BE2C (cell line): ENCODE measurements around the gene MGAT4A.

ENCODE experiments used
- DNase-seq: peaks from one replicate; pipeline ENCODE4 v3.0.0-alpha.2; 2020
- H3K27me3 ChIP-seq: fragments of 250-450 bp; sonication (Bioruptor Pico); 2 replicates; pipeline ENCODE4 v1.5.1; 2020; ENCODE audit warnings: mild to moderate bottlenecking
- H3K36me3 ChIP-seq: fragments of 250-450 bp; sonication (Bioruptor Pico); 2 replicates; pipeline ENCODE4 v1.5.1; 2020; ENCODE audit warnings: mild to moderate bottlenecking
- H3K4me1 ChIP-seq: fragments of 250-450 bp; sonication (Bioruptor Pico); 2 replicates; pipeline ENCODE4 v1.5.1; 2020
- H3K4me3 ChIP-seq: 2 replicates; pipeline ENCODE4 v1.5.1; 2011; ENCODE audit warnings: low read depth, low read length
- H3K9me3 ChIP-seq: fragments of 250-450 bp; sonication (Bioruptor Pico); 2 replicates; pipeline ENCODE4 v1.5.1; 2020
- TF ChIP-seq, protein P1 (sequence below): IDR thresholded peaks from 2 replicates; pipeline ENCODE4 v1.5.1; 2012; ENCODE audit warnings: mild to moderate bottlenecking, low read depth, low read length

The MGAT4A gene

DNA sequence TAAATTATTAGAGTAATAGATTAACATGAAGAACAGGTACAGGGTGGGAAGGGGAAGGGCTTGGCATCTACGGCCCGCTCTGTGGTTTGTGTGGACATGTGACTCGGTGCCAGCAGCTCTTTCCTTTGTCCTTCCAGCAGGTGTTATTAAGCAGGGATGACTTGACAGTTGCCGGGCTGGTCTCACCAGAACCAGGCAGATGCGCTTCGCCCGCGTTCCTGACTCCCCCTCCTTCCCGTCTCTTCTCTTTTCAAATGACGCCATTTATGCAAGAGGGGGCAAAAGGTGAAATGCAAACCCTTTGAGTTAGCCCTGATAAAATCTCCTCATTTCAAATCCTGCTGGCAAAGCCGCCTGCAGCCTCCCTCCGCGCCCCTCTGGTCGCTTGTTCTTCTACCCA, 38.9 kb upstream of the MGAT4A start:
- H3K4me1 ChIP-seq: no peaks in the 10 kb centered on the region
- no peak overlapping the region for H3K4me3 ChIP-seq
- no peaks in the 10 kb centered on the region for H3K27me3 ChIP-seq
- no peaks in the 10 kb centered on the region for H3K36me3 ChIP-seq
- DNase-seq: no peak
- H3K9me3 ChIP-seq: no peaks in the 10 kb centered on the region
- TF ChIP-seq, protein P1, sequence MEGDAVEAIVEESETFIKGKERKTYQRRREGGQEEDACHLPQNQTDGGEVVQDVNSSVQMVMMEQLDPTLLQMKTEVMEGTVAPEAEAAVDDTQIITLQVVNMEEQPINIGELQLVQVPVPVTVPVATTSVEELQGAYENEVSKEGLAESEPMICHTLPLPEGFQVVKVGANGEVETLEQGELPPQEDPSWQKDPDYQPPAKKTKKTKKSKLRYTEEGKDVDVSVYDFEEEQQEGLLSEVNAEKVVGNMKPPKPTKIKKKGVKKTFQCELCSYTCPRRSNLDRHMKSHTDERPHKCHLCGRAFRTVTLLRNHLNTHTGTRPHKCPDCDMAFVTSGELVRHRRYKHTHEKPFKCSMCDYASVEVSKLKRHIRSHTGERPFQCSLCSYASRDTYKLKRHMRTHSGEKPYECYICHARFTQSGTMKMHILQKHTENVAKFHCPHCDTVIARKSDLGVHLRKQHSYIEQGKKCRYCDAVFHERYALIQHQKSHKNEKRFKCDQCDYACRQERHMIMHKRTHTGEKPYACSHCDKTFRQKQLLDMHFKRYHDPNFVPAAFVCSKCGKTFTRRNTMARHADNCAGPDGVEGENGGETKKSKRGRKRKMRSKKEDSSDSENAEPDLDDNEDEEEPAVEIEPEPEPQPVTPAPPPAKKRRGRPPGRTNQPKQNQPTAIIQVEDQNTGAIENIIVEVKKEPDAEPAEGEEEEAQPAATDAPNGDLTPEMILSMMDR: no peak

DNA sequence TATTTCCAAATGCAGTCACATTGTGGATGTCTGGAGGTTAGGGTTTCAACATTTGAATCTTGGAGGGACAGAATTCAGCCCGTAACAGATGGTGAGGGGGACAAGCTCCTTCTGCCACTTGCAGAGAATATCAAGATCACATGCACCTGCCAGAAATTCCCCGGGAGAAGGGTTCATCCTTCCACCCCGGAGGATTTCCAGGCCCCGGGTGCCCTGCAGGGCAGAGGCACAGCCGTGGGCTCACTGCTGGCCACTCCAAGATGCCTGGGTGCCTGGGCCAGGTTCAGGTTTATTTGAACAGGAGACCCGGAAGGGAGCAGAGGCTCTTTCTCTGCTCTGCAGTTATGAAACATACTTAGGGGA, 38.2 kb upstream of the MGAT4A start:
- DNase-seq: no peak
- TF ChIP-seq, protein P1: no peak
- no peaks in the 10 kb centered on the region for H3K4me1 ChIP-seq
- no peak overlapping the region for H3K4me3 ChIP-seq
- H3K36me3 ChIP-seq: no peaks in the 10 kb centered on the region
- no peaks in the 10 kb centered on the region for H3K27me3 ChIP-seq
- H3K9me3 ChIP-seq: no peaks in the 10 kb centered on the region

DNA sequence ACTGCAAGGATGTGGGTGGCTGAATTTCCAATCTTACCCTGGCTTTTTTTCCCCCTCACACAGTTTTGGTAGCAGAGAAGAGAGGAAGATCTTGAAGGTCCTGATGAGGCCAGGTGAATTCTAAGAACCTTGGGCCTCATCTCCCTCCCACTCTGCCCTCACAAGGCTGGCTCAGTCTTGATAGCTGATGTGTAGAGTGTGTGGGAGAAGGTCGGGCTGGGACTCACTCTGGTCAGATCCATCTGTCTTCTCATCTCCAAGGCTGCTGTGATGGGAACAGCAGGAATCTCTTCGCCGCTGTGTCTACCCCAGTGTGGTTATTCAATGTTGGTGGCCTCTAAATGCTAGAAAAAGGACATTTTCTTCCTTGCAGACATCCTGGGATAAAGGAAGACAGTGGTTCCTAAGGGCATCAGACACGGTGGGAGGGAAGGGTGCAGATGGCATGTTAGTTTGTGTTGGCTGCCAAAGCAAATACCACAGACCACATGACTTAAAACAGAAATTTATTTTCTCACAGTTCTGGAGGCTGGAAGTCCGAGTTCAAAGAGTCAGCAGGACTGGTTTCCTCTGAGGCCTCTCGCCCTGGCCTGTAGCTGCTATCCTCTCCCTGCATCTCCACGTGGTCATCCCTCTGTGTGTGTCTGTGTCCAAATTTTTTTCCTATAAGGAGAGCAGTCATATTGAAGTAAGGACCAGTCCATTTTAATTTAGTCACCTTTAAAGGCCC, 37.6 kb upstream of the MGAT4A start:
- Histone ChIP-seq H3K9me3 (no peaks in the 10 kb centered on the region), H3K27me3 (no peaks in the 10 kb centered on the region), H3K4me1 (no peaks in the 10 kb centered on the region), H3K36me3 (no peaks in the 10 kb centered on the region), H3K4me3 (no peak overlapping the region)
- TF ChIP-seq, protein P1: no peak
- no peak for DNase-seq

DNA sequence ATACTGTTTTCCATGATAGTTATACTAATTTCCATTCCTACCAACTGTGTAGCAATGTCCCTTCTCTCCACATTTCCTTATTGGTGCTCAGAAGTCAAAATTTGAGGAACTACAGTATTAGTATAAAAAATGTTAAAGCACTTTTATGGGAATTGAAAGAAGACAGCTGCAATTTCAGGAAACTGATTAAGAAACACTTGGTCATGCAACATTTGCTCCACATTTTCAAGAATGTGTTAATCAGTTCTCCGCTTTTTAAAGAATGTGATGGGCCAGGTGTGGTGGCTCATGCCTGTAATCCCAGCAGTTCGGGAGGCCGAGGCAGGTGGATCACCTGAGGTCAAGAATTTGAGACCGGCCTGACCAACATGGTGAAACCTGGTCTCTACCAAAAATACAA, 33.6 kb upstream of the MGAT4A start:
- Histone ChIP-seq H3K4me3 (no peak overlapping the region), H3K4me1 (no peaks in the 10 kb centered on the region), H3K36me3 (no peaks in the 10 kb centered on the region), H3K27me3 (no peaks in the 10 kb centered on the region), H3K9me3 (no peaks in the 10 kb centered on the region)
- TF ChIP-seq, protein P1: no peak
- no peak for DNase-seq

DNA sequence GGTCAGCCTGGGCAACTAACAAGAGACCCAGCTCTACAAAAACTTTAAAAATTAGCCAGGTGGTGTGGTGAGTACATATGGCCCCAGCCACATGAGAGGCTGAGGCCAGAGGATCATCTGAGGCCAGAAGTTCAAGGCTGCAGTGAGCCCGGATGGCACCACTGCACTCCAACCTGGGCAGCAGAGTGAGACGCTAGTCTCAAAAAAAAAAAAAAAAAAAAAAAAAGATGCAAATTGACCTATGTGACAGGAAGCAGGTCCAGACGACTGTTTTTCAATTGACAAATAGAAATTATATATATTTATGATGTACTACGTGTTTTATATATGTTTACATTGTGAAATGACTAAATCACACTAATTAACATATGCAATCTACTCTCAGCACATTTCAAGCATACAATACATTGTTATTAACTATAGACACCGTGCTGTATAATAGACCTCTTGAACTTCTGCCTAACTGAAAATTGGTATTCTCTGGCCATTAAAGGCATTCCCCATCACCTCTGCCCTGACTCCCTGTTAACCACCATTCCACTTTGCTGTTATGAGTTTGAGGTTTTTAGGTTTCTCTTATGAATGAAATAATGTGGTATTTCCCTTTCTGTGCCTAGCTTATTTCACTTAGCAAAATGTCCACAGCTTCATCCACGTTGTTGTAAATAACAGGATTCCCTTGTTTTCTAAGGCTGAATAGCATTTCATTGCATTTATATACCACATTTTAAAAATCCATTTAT, 32.4 kb upstream of the MGAT4A start:
- TF ChIP-seq, protein P1: no peak
- Histone ChIP-seq H3K27me3 (no peaks in the 10 kb centered on the region), H3K9me3 (no peaks in the 10 kb centered on the region), H3K4me1 (no peaks in the 10 kb centered on the region), H3K4me3 (no peak overlapping the region), H3K36me3 (no peaks in the 10 kb centered on the region)
- DNase-seq: no peak

DNA sequence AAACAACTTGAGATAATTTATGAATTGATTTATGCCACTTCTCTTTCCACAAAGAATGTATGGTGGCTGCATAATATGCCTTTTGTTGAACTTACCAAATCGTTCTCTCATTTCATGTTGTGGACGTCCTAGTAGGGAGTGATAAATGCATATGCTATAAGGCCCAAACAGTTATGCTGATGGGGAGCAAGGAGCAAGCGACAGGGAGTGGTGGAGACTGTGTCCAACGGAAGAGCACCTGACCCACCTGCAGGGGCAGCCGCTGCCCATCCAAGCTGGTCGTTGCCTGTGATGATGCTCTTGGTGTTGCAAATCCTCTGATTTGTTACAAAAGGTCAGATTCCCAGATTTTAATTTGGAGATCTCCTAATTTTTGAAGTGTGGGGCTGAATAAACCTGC, 31.0 kb upstream of the MGAT4A start:
- Histone ChIP-seq H3K4me3 (no peak overlapping the region), H3K36me3 (no peaks in the 10 kb centered on the region), H3K9me3 (no peaks in the 10 kb centered on the region), H3K4me1 (no peaks in the 10 kb centered on the region), H3K27me3 (no peaks in the 10 kb centered on the region)
- DNase-seq: no peak
- TF ChIP-seq, protein P1: no peak
